ENCODE measurements around the gene DGCR2.
"Not testable (repeated sequence)": the region's sequence is repeated elsewhere in the genome, so short reads cannot be mapped to it uniquely, and the experiment has no call there.

DGCR2 gene, protein sequence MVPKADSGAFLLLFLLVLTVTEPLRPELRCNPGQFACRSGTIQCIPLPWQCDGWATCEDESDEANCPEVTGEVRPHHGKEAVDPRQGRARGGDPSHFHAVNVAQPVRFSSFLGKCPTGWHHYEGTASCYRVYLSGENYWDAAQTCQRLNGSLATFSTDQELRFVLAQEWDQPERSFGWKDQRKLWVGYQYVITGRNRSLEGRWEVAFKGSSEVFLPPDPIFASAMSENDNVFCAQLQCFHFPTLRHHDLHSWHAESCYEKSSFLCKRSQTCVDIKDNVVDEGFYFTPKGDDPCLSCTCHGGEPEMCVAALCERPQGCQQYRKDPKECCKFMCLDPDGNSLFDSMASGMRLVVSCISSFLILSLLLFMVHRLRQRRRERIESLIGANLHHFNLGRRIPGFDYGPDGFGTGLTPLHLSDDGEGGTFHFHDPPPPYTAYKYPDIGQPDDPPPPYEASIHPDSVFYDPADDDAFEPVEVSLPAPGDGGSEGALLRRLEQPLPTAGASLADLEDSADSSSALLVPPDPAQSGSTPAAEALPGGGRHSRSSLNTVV

GRCh38 chr22:19122143-19122751 is at the start of gene DGCR2:
TSS of gene DGCR2 (minus strand) at chr22:19122412. CDS start at chr22:19122206, 206 bp downstream.
- peak; percentile 92 for DNase-seq (ENCODE audit: low spot score)

- no peak for DNase-seq (ENCODE audit: low spot score)
Measured at GRCh38 chr22:19169947-19170318, 47.7 kb upstream of the DGCR2 start.

DNA sequence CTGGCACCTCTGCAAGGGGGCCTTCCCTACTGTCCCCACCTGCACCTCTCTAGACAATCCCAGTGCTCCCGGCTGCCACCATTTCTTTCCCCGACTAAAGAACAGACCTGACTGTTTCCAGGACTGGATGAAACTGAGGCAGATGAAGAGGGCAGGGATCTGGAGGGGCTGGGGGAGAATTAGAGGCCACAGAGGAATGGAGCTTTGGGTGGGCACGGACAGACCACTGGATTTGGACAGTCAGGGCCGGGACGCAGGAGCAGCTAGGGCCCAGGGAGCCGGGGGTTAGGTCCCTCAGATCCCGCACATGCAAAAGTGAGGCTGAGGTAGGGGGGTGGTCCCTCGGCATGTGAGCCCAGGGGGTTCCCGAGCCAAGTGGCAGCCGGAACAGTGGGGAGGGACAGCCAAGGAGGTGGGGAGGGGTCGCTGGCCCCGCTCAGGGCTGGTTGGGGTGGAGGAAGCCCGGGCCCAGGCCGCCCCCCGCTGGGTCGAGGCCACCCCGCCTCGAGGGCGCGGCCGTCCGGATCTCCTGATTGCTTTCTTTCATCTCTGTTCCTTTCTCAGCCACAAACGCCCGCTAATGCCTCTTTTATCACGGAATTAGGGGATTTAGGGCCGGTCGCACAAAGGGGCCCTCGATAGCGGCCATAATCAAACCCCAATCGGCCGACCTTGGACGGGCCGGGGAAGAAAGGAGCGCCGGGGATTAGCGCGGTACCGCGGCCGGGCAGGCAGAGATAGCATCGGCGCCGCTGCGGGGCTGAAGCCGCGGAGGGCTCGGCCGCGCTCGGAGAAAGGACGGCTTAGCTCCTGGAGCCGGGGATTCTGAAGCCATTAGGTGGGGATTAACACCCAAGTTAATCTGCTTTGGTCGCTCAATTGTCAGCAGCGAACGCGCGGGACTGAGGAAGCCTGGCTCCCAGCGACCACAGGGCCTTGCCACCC is 47.1 kb upstream of the DGCR2 start:
- no peak for DNase-seq (ENCODE audit: low spot score)

- no peak for DNase-seq (ENCODE audit: low spot score)
Measured at GRCh38 chr22:19168088-19168890, 46.1 kb upstream of the DGCR2 start.

DNA sequence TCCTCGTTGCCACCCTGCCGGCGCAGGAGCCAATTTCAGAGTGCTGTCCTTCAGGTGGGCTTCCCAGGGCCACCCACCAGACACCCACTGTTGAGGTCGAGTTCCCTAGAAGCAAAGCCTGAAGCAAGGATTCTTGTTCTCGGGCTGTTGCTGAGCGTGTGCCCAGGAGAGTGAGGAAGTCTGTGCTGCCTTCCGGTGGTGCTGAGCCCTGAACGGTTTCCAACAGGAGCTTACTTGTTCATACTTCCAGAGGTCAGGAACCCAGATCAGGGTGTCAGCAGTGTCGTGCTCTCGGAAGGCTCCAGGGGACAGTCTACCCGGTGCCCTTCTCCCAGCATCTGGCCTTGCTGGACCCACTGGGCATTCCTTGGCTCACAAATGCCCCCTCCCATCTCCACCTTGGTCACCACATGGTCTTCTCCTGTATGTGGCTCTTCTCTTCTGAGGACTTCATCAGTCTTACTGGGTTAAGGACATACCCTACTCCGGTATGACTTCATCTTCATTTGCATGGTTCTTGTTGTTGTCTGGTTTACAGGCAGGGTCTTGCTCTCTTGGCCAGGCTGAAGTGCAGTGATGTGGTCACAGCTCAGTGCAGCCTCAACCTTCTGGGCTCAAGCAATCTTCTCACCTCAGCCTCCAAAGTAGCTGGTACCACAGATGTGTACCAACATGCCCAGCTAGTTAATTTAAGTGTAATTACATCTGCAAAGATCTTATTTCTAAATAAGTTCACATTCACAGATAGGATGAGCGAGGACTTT is 45.1 kb upstream of the DGCR2 start:
- no peak for DNase-seq (ENCODE audit: low spot score)

GRCh38 chr22:19166421-19166820 is 44.2 kb upstream of the DGCR2 start:
- DNase-seq (ENCODE audit: low spot score): no peak

DNA sequence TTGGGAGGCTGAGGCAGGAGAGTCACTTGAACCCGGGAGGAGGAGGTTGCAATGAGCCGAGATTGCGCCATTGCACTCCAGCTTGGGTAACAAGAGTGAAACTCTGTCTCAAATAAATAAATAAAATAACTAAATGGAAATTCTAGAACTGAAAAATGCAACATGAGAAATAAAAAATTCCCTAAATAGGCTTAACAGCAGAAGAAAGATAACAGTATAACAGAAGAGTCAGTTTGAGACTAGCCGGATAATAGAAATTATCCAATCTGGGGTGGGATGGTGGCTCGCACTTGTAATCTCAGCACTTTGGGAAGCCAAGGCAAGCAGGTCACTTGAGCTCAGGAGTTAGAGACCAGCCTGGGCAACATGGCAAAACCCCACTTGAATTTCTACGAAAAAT is 42.2 kb upstream of the DGCR2 start:
- DNase-seq (ENCODE audit: low spot score): no peak

- not testable (repeated sequence) for DNase-seq (ENCODE audit: low spot score)
Measured at GRCh38 chr22:19158649-19159048, 36.4 kb upstream of the DGCR2 start.

GRCh38 chr22:19156109-19156508 is 33.9 kb upstream of the DGCR2 start:
- DNase-seq (ENCODE audit: low spot score): not testable (repeated sequence)

GRCh38 chr22:19152942-19153883 is 31.0 kb upstream of the DGCR2 start:
- no peak for DNase-seq (ENCODE audit: low spot score)

- no peak for DNase-seq (ENCODE audit: low spot score)
Measured at GRCh38 chr22:19151329-19152191, 29.3 kb upstream of the DGCR2 start.

- no peak for DNase-seq (ENCODE audit: low spot score)
Measured at GRCh38 chr22:19150482-19151328, 28.5 kb upstream of the DGCR2 start.

DNA sequence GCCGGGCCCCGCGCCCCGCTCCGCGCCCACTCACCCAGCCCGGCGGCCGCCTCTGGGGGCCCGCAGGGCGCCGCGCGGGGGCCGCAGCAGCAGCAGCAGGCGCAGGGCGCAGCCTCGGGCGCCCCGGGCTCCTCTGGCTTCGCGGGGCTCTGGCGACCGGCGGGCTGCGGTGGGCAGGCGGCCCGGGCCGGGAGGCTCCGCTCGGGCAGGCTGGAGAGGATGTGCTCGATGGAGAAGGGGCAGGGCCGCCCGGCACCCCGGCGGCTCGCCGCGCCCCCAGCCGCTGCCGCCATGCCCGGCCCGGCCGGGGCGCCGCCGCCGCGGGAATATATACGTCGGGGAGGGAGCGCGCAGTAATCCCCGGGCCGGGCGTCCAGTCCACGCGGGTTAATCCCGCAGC is 27.8 kb upstream of the DGCR2 start, which contains the start of gene GSC2:
Gene GSC2 (minus strand): TSS at position 302 of the 400 bp plus-strand sequence. CDS start 9 bp downstream, at position 293.
- no peak for DNase-seq (ENCODE audit: low spot score)

DNA sequence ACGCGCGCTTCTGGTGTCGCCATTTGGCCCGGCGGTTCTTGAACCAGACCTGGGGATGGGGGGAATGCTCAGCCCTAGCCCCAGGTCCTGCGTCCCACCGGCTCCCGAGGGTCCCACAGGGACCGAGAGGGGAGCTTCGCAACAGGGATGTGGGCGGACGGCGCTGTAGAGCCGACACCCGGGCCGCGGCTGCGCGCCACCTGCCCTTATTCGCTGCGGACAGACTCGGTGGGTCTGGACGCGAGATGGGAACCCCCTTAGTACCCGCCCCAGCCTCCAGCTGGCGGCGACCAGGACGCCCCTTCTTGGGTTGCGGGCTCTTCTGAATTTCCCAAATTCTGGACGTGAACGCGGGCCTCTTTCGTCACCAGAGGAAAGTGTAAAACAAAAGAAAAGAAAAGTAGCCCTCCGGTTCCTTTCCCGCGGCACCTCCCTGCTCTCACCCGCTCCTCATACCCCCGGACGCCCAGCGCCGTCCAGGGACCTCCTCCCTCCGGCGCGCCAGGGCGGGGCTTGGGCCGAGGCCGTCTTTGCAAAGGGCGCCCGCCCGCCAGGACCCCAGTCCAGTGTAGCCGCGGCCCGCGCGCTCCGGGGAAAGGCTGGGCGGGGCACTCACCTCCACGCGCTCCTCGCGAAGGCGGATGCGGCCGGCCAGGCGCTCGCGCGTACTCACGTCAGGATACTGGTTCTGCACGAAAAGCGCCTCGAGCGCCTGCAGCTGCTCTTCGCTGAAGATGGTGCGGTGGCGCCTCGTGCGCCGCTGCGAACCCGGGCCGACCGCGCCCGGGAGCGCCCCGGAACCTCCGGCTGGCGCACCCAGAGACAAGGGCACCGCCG is 27.1 kb upstream of the DGCR2 start:
- no peak for DNase-seq (ENCODE audit: low spot score)

DNA sequence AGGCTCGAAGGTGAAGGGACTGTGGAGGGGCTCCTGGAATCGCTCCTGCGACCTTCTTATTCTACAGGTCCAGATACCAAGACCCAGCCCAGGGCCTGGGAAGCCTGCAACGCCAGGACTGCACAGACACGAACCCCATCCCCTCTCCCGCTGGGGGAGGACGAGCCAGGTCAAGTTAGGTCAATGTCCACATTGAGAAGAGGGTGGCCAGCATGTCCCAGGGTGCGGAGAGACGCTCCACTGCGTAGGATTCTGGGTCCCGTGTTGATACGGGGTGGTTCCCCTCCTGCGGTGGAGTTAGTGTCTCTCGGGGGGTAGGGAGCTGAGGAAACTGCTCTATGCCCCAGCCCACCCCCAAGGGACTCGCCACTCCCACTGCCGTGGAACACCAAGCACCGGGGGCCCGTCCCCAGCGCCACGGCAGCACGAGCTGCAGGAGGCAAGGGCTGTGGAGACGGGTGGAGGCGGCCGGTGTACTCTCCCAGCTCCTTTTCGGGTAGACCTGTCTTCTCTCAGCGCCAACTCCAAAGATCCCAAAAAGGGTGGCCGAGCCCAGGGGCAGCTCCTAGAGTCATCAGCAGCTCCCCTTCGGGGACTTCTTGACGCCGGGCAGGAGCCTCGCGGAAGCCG is 26.3 kb upstream of the DGCR2 start:
- DNase-seq (ENCODE audit: low spot score): no peak

GRCh38 chr22:19147195-19147780 is 25.1 kb upstream of the DGCR2 start:
- DNase-seq (ENCODE audit: low spot score): no peak

Data from kidney capillary endothelial cell (primary cell).